ENCODE data around the gene TMEM176B.

TMEM176B gene

DNA sequence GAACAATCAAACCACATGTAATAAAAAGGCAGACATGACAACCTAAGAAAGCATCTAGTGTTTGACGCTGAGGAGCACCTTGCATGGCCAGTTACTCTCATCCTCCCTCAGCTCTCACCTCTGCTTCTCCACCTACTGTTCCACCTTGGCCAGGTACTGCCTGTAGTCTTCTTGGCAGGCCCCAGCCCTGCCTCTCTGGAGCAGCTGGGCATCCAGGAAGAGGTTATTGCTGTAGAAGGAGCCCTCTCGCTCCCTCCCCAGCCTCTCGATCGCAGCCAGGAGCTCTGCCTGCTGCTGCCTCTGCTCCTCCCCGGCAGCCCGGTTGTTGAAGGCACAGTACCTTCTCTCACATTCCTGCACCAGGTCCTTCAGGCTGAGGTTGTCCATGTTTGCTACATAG, 53.2 kb downstream of the TMEM176B start:
- DNase-seq = no peak

DNA sequence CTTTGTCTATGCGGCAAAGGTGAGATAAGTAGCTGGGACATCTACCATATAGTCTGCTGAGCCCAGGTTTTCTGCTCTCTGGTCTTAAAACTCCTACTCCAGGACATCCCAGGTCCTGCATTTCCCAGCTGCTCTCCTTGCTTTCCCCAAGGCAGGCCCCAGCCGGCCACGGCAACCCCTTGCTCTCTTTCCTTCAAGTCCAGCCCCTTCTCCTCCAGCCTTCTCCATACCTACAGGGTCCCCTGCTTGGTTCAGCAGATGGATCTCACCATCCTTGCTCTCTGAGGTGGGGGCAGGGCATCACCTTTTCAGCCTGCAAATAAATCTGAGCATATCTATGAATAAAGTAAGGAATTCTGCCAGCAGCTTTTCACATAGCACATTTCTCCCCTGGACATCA, 54.3 kb downstream of the TMEM176B start:
- no peak for DNase-seq

DNA sequence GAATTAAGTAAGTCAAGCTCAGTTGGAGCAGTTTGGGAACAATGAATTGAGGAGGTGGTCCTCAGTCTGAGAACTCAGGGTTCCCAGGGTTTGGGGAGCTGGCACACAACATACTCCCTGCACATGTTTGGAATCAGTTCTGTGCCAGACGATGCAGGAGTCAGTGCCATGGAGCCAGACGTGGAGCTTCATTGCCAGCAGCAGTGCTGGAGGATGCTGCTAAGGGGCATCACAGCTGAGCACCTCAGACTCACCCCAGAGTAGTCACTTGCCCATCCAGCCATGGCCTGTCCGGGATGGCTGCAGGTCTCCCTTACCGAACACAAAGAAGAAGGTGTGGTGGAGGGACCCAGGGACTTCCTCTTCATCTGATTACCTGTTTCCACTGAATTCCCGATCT, 55.1 kb downstream of the TMEM176B start:
- DNase-seq = no peak

DNA sequence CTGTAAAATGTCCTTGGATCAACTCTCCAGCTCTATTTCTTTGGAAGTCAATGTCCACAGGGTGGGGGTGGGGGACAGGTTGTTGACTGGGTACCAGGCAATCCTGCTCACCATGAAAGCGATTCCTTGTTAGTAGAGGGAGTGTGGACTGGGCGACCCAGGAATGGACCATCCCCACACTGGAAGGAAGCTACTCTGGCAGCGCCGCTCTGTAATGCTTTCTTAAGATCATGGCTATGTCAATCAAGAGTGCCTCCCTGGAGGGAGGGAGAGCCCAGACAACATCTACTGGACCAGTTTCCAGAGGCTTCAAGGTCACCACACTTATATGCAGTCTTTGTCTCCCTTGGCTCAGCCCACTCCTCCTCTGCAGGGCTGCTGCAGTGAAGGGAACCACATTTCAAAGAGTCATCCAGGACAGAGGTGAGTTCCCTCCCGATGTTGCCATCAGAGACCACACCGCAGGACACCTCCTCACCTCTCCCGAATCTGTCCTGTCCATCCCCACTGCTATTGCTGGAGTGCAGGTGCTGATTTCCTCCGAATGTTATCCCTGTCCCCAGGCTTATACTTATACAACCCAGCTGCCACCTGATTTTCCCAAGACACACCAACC, 56.0 kb downstream of the TMEM176B start:
- DNase-seq = no peak

DNA sequence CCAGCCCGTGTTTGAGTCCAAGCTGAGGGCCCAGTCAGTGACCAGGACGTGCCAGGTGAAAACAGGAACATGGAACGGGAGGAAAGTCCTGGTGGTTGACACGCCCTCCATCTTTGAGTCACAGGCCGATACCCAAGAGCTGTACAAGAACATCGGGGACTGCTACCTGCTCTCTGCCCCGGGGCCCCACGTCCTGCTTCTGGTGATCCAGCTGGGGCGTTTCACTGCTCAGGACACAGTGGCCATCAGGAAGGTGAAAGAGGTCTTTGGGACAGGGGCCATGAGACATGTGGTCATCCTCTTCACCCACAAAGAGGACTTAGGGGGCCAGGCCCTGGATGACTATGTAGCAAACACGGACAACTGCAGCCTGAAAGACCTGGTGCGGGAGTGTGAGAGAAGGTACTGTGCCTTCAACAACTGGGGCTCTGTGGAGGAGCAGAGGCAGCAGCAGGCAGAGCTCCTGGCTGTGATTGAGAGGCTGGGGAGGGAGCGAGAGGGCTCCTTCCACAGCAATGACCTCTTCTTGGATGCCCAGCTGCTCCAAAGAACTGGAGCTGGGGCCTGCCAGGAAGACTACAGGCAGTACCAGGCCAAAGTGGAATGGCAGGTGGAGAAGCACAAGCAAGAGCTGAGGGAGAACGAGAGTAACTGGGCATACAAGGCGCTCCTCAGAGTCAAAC, 57.7 kb downstream of the TMEM176B start:
- no peak for DNase-seq
